Femur (tissue), 1 donor: ENCODE data around the gene PDE6A.

Source experiments
- DNase-seq: peaks from one replicate; pipeline ENCODE4 v3.0.0-alpha.2; 2017

The PDE6A gene

DNA sequence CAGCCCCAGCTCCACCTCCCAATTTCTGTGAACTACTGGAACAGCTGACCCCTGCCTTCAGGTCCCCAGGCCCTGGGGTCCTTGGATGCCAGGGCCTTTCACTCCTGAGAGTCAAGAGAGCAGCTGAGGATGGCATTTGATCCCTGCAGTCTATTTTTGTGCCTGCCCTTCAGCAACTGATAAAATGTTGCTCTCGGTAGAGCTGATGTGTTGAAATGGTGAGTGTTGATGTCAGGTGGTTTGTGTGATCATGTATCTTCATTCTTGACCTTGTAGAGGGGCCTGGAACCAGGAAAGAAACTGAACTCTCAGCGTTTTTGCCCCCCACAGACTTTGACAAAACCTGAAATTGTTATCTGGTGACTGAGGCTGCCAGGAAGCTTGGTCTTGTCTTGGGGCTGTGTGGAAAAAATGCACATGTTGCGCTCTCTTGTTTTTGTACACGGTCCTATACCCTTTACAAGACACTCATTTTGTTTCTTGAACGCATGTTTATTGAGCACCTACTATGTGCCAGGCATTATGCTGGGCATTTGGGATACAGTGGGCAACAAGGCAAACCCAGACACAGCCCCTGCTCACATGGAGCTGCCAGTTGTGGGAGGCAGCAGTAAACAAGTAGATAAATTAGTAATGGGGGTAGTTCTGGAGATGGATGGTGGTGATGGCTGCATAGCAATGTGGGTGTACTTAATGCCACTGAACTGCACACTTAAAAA, 136.2 kb downstream of the PDE6A start:
- DNase-seq: no peak
